GM21576 (cell line): ENCODE data around the gene MARF1.
"Not testable (repeated sequence)": the region's sequence is repeated elsewhere in the genome, so short reads cannot be mapped to it uniquely, and the experiment has no call there.

Experiments
- ATAC-seq: cut with Tn5 transposase; IDR thresholded peaks from one replicate; pipeline ENCODE4 v1.9.1; 2021; ENCODE audit warnings: mild to moderate bottlenecking, moderate library complexity; ENCODE audit not compliant: unreplicated experiment

The MARF1 gene

GRCh38 chr16:15631730-15632409 lies 11.1 kb downstream of the MARF1 start:
- ATAC-seq: no peak

DNA sequence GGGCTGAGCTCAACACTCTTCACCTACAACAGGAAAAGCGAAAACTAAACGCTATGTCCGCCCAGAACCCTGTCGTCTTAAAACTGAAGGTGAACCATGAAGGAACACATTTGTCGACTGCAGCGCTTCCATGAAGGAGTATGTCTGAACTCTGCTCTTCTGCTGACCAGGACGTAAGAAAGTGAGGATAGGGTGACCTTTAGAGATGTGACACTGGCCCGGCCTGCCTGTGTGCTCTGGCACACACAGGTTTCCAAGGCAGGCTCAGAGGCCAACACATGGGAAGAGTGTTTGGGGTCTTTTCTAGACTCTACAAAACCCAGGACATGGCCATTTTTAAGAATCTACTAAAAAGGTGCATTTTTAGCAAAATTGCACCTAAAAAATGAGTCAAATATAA lies 21.1 kb downstream of the MARF1 start:
- ATAC-seq: no peak

GRCh38 chr16:15621456-15621855 lies 21.5 kb downstream of the MARF1 start:
- no peak for ATAC-seq

DNA sequence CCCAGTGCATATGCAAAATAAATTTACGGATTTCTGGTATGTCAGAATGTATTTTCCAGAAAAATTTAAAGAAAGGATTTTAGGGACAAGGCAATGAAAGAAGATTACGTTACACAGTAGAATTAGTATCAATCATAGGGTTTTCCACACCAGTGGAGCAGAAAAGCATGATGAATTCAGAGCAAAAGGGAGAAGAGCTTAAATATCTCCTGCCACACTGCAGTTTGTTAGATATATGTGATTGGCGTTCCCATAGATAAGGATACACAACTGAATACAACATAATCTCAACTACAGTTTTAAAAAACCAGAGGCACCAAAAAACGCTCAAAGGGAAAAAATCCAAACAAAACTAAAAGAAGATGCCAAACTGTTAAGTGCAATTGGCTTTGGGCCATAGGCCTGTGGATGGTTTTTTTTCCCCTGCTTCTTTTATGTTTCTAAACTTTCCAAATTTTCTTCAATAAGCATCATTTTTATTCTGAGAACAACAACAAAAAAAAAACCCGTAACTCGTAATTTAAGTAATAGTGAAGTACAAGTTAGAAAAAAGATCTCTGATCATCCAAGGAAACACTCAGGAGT lies 22.3 kb downstream of the MARF1 start:
- ATAC-seq: no peak

DNA sequence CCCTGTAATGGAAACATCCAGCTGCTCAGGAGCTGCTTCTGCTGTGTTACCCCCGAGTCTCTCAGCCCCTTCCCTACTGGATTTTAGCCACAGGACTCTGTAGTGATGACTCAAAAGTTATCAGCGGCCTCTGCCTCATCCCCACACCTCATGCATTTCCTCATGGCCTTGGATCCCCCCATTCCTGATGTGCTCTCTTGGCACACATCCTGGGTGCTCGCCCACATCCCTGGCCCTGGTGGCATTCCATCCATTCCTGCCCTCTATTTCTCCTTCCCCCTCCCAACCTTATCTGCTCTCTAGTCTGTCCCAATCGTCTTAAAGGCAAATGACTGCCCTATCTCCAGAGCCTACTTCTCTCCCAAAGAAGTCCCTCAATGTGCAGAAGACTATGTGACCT lies 24.6 kb downstream of the MARF1 start:
- no peak for ATAC-seq

GRCh38 chr16:15617901-15618300 lies 25.1 kb downstream of the MARF1 start:
- no peak for ATAC-seq

- ATAC-seq: no peak
Measured at GRCh38 chr16:15616475-15617165, 26.3 kb downstream of the MARF1 start.

GRCh38 chr16:15616012-15616411 lies 26.9 kb downstream of the MARF1 start:
- no peak for ATAC-seq

DNA sequence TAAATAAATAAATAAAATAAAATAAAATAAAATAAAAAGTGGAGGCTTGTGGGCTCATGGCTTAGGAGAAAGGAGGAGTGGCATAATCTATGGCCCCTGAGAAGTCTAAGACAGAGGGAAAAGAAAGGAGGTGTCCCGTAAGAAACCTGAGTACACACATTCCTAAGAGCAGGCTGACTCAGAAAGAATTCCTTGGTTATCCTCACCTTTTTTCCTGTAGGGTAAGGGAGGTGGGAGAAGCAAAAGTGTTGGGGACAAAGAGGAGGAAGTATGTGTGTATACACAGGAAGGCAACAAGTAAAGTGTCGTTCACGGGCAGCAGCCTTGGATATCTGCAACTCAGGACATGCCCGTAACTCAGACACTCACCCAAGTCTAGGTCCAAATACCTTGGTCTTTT lies 29.3 kb downstream of the MARF1 start:
- ATAC-seq: no peak

DNA sequence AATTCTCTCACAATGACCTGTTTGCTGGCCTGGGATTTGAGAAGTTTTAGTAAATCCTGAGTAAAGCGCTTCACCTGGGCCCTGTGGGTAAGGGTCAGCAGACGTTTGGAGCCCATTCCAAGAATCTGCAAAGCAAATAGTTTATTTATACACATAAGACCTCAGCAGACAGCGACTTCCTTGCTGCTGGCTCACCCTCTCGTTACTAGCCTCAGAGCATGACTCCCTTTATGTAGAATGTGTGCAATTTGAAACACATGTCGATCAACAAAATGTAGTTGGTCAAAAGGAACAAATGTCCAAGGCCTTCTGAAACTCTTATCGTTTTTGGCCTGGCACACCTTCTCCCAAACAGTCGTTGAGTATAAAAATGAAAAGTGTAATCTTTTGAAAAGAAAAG lies 31.3 kb downstream of the MARF1 start:
- no peak for ATAC-seq

DNA sequence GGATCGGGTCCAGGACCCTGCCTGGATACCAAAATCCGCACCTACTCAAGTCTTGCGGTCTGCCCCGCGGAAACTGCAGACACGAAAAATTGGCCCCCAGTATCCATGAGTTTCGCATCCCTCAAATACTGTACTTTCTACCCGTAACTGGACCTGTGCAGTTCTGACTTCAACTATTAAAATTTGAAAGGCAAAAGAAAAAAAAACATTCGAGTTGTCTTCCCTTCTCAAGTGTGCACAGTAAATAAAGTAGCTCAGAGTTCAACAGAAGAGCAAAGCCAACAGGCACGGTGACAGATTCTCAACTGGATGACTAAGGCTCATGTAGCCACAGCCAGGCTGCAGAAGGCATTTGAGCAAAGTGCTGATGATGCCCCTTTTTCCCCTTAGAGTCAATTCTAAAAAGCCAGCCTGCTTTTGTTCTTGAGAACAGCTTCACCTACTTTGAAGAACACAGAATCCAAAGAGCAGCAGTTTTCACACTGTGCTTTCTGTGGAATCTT lies 32.5 kb downstream of the MARF1 start:
- no peak for ATAC-seq

GRCh38 chr16:15609286-15609649 lies 33.7 kb downstream of the MARF1 start:
- ATAC-seq: no peak

- no peak for ATAC-seq
Measured at GRCh38 chr16:15608398-15609285, 34.3 kb downstream of the MARF1 start.

DNA sequence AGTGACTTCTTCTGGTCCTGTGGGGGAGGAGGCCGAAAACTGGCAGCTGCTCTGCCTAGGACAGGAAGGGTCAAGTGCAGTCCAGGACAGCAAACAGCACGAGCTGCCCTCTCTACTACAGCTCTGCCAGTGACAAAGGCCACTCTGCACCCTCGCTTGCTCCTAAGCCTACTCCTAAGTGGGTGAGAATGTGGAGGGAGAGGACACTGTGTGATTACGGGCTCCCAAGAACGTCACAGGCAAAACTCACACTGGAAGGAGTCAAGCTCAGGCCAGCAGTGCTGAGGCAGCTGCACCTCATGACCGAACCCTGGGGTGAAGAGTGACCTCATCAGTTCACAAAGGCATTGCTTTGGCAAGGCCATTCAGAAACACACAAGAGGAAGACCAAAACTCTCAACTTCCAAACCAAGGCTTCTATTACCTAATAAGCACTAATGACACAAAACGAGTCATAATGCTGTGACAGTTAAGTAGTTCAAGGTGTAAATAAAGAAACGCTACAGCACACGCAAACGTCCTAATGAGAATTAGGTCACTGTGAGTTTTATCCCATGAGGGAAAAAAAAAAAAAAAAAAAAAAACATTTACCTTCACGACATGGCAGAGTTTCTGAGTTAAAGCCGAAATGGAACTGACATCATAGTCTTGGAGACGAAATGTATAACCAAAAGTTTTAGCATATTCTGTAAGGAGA lies 35.1 kb downstream of the MARF1 start:
- no peak for ATAC-seq

DNA sequence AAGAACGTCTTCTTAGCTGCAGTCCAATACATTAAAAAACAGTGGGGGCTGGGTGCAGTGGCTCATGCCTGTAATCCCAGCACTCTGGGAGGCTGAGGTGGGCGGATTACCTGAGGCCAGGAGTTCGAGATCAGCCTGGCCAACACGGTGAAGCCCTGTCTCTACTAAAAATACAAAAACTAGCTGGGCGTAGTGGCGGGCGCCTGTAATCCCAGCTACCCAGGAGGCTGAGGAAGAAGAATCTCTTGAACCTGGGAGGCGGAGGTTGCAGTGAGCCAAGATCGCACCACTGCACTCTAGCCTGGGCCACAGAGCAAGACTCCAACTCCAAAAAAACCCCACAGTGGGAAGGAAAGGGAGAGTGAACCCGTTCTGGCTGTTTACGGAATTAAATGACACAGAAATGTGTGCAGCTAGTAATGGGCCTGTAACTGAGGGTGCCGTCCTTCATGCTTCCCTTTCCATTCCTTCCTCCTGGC lies 35.7 kb downstream of the MARF1 start:
- ATAC-seq: not testable (repeated sequence)

DNA sequence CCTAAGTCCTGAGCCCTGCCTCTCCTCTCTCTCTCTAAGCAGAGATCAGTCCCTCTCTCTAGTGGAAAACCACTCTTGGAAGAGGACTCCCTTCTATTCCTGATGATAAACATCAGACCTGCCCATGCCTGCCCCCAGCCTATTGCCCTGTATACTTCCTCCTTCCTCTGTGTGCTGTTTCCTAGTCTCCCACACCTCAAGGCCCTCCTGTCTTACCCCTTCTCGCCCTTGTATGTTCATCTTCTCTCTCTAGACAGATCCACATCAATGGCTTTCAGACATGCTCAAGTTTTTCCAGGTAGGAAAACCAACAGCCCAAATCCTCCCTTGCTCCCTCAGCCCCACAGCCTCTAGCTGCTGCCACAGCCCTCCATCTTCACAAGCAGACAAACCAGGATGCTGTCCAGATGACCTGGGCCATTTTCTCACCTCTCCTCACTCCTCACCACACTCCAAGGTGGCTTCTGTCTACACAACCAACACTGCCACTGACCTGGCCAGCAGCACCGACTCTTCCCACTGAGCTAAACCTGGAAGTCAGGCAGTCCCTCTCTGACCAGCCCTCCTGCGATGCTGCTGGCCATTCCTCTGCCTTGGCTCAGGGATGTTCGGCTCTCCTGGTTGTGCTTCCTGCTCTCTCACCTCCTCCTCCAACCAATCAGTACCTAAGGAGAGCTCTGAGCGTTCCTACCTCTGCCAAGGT lies 36.3 kb downstream of the MARF1 start:
- no peak for ATAC-seq

DNA sequence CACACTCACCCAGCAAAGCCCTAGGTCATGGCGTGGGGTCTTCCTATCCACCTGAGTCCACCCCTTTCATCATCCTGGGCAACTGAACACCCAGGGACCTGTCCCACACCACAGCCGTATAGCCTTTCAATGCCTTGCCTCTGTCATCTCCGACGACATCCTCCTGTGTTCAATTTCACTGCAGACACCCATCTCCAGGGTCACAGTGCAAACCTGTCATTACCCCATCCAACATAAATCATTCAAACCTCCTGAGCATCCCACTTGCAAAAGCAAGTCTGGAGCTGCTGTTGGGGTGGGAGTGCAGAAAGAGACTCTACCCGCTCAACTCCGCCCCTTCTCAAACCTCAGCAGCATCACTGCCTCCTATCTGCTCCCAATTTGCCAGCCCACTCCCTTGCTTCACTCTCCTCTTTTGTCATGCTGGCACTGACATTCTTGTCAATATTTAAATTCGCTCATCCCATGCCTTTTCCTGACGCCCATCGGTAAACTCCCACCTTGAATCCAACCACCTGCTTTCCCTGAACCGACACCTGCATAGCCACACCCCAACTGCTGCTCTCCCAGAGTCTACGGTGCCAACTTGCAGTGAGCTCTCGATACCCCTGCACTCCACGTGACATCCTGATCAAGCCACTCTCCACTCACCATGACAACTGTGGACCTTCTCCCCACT lies 37.0 kb downstream of the MARF1 start:
- ATAC-seq: no peak

DNA sequence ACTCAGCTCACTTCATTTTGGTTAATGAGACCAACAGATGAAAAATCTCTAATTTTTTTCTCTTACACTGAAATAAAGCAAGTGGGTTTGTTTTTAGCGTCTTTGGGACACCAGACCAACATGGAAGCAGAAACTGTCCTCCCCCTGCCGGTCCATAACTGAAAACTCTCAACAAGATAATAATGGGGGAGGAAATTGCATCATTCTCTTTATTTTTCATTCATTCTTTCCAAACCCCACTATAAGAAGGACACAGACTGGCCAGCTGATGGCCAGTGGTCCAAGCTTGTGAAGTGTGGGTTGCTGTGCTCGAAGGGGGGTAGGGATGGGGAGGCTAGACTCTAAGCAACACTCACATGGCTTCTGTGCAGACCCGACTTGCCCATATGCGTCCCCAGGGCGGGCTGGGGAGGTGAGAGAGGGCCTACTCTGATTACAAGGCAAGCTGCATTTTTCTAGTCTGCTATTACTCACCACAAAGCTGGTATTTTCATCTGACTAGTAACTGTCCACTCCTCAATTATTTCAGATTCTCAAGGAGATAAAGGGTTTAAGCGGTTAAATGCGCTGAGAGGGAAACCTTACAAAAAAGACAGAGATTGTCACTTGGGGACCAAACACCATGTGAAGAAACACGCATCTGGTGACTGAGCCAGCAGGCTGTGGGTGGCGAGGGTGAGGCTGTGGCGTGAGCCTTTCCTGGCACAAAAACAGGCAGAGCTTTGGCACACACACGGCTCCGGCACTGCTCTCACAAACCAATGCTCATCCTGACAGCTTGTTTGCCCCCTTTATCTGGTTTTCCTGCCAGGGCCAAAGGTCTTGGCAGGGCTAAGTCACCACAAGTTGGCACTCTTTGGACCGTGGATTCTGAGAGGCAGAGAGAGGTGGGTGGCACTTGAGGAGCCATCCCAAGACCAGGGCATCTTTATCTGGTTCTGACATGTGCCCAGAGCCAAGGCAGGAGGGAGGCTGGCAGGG lies 38.2 kb downstream of the MARF1 start:
- ATAC-seq: no peak
